SK-MEL-5 (cell line): ENCODE data around the gene BGLAP. TPM values are rescaled to one million over a fixed set of nuclear protein-coding genes. Genes with fewer than 3 reads are reported as not detected.

Experiments used
- DNase-seq: peaks from one replicate; pipeline ENCODE4 v3.0.0-alpha.2; 2016; ENCODE audit warnings: low read depth, low spot score
- in situ Hi-C: cut with HindIII; loops from 2 replicates; pipeline ENCODE4 v1.10.0; 2016; ENCODE audit warnings: low sequenced_read_pairs, high pct_unique_total_duplicates, low pct_unique_long_range_greater_than_20kb
- small RNA-seq, 2 experiments: library from RNA; depleted of rRNA; stranded (forward); fragments of <200 nt; gene quantifications; one replicate each; pipeline ENCODE3, GENCODE V24; 2014
- total RNA-seq: library from RNA; depleted of rRNA; stranded (reverse); fragments of >200 nt; shearing (Covaris generic); gene quantifications from 2 replicates; pipeline ENCODE4 v1.2.3, GENCODE V29; 2014; rRNA removed

The BGLAP gene
- total RNA-seq, 1 experiment from 2014 or later: 0.48 TPM

DNA sequence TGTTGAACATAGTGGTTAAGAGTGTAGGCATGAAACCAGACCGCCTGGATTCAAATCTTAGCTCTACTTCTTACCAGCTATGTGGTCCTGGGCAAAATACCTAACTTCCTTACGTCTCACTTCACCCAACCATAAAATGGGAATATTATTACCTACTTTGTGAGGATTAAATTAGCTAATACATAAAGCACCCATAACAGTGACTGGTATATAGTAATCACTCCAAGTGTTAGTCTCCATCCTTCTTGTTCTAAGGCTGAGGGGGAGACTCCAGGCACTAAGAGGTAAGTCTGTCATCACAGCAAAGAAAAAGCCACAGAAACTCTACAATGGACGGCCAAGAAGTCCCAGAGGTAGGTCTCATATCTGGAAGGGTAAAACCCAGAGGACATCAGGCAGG lies 37.9 kb downstream of the BGLAP start:
- in situ Hi-C loops: no loop called here
- DNase-seq: no peak

- DNase-seq: peak; percentile 40
- in situ Hi-C loops: no loop called here
These were observed 39.3 kb downstream of the BGLAP start for GRCh38 chr1:156281281-156281680.

DNA sequence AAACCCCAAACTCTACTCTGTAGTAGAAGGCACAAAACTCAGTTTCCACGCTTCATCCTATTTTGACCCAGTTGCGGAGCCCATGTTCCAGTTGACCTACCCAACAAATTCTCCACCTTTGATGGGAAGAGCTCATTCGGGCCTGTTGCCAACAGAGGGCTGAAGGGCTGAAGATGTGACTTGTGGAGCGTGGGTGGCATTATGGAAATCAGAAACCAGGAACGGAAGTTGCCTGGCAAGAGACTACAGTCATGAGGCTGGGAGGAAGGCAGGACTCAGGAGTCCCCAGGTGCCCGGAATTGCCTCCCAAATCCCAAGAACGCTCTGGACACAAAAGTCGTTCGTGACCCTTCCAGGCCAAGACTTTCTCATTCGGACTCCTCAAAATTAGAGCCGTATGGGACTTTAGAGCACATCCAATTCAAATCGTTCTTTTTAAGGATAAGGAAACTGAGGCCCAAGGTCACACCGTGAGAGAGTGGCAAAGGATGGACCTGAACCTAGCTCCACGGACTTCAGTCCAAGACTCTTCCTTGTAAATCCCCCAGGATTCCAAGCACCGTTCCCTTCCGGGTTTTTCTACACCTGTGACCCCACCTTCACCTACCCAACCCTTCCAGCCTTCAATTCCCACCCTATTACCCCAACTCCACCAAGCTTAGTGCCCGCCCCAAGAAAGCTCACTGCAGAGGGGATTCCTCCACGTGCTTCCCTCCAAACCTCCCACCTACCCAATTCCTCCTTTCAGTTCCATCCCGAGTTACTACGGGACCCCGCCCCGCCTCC lies 39.9 kb downstream of the BGLAP start:
- in situ Hi-C loops: no loop called here
- peak; percentile 52 for DNase-seq

- peak; percentile 98 for DNase-seq
- in situ Hi-C loops: no loop called here
These were observed 40.7 kb downstream of the BGLAP start, which contains the start of gene SMG5 for GRCh38 chr1:156282479-156283222. Gene SMG5 (minus strand): TSS chr1:156282825. CDS start chr1:156282680, 145 bp downstream.

GRCh38 chr1:156283521-156283920 lies 41.5 kb downstream of the BGLAP start:
- no peak for DNase-seq
- in situ Hi-C loops: no loop called here

- no peak for DNase-seq
- in situ Hi-C loops: no loop called here
These were observed 42.1 kb downstream of the BGLAP start, which contains the start of gene TMEM79 for GRCh38 chr1:156284112-156284511. Gene TMEM79 (plus strand): TSS chr1:156284325. CDS start chr1:156285227, 902 bp downstream.

- in situ Hi-C loops: no loop called here
- DNase-seq: no peak
These were observed 42.8 kb downstream of the BGLAP start for GRCh38 chr1:156284757-156285156.

- no peak for DNase-seq
- in situ Hi-C loops: no loop called here
These were observed 43.5 kb downstream of the BGLAP start for GRCh38 chr1:156285437-156285836.

GRCh38 chr1:156286061-156286460 lies 44.1 kb downstream of the BGLAP start:
- in situ Hi-C loops: no loop called here
- no peak for DNase-seq

DNA sequence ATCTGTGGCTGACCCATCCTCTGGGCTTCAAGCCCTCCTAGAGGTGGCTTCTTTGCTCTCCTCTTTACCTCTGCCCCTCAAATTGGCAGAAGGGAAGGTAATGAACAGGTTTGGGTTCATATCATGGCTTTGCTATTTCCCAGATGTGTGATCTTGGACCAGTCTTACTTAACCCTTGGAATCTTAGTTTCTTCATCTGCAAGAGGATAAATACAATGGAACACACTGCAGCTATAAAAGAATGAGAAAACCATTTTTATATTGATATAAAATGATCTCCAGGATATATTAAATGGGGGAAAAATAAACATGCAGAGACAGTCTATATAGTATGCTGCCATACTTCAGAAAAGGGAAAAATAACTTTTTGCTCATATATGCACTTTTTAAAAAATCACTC lies 47.9 kb downstream of the BGLAP start:
- in situ Hi-C loops: no loop called here
- no peak for DNase-seq

- in situ Hi-C loops: no loop called here
- DNase-seq: peak; percentile 91
These were observed 49.5 kb downstream of the BGLAP start for GRCh38 chr1:156291226-156292061.

Small RNA genes lying within 50 kb of the gene (small RNA-seq; reads per million reads assigned to genes)
- 0 reads per million in 2 experiments for gene RF00568

Other genes with a start within 250 kb of the BGLAP start
- gene SSR2, start 221.2 kb upstream of the BGLAP start, total RNA-seq: 350 and 401 TPM in 2 replicates
- 22.7 and 23.3 TPM in 2 replicates for gene UBQLN4, start 188.4 kb upstream of the BGLAP start, total RNA-seq
- 56.1 and 61.7 TPM in 2 replicates for gene LAMTOR2, start 187.4 kb upstream of the BGLAP start, total RNA-seq
- gene RAB25, start 181.0 kb upstream of the BGLAP start, total RNA-seq: not detected in 2 replicates
- 3.0 and 3.4 TPM in 2 replicates for gene MEX3A, start 159.7 kb upstream of the BGLAP start, total RNA-seq
- 515 and 576 TPM in 2 replicates for gene LMNA, start 127.5 kb upstream of the BGLAP start, total RNA-seq
- 0.11 and 1.3 TPM in 2 replicates for gene SEMA4A, start 88.6 kb upstream of the BGLAP start, total RNA-seq
- gene SLC25A44, start 48.1 kb upstream of the BGLAP start, total RNA-seq: 26.0 and 26.6 TPM in 2 replicates
- gene PMF1, start 29.2 kb upstream of the BGLAP start, total RNA-seq: 60.3 and 64.4 TPM in 2 replicates
- 0.13 and 0.32 TPM in 2 replicates for gene PAQR6, start 5.9 kb downstream of the BGLAP start, total RNA-seq
- 77.5 and 80.5 TPM in 2 replicates for gene SMG5, start 40.6 kb downstream of the BGLAP start, total RNA-seq
- 0.96 and 1.0 TPM in 2 replicates for gene TMEM79, start 42.1 kb downstream of the BGLAP start, total RNA-seq
- gene GLMP, start 53.5 kb downstream of the BGLAP start, total RNA-seq: 408 and 450 TPM in 2 replicates
- gene VHLL, start 57.1 kb downstream of the BGLAP start, total RNA-seq: 0.27 TPM in 1 of 2 replicates, not detected in the other
- gene CCT3, start 96.1 kb downstream of the BGLAP start, total RNA-seq: 507 and 520 TPM in 2 replicates
- gene TSACC, start 96.3 kb downstream of the BGLAP start, total RNA-seq: 1.3 and 3.0 TPM in 2 replicates
- gene RHBG, start 127.0 kb downstream of the BGLAP start, total RNA-seq: not detected in 2 replicates